Measurements from ENCODE around the gene MEF2A.

MEF2A gene

GRCh38 chr15:99545605-99546004 is 20.2 kb upstream of the MEF2A start:
- H3K36me3 ChIP-seq (ENCODE audit: control insufficient read depth, insufficient read depth, low read length): no peaks in the 10 kb centered on the region
- no peak overlapping the region for H3K4me3 ChIP-seq (ENCODE audit: low read depth, low read length)
- H3K9ac ChIP-seq: no peak overlapping the region
- H2AFZ ChIP-seq: no peak overlapping the region
- no peaks in the 10 kb centered on the region for H3K4me1 ChIP-seq
- TF ChIP-seq CTCF (IDR thresholded peaks at IDR 0.05): no peak
- H3K27ac ChIP-seq: no peak overlapping the region
- no peaks in the 10 kb centered on the region for H3K79me2 ChIP-seq
- H3K27me3 ChIP-seq (ENCODE audit: control insufficient read depth, insufficient read depth, low read length): no peaks in the 10 kb centered on the region
- no peaks in the 10 kb centered on the region for H3K9me3 ChIP-seq (ENCODE audit: control insufficient read depth, low read length)
- no peak overlapping the region for H3K4me2 ChIP-seq (ENCODE audit: low read length)

- no peak for TF ChIP-seq CTCF (IDR thresholded peaks at IDR 0.05)
- H3K9me3 ChIP-seq (ENCODE audit: control insufficient read depth, low read length): no peaks in the 10 kb centered on the region
- no peak overlapping the region for H3K4me3 ChIP-seq (ENCODE audit: low read depth, low read length)
- no peak overlapping the region for H2AFZ ChIP-seq
- no peaks in the 10 kb centered on the region for H3K27me3 ChIP-seq (ENCODE audit: control insufficient read depth, insufficient read depth, low read length)
- no peak overlapping the region for H3K4me2 ChIP-seq (ENCODE audit: low read length)
- no peak overlapping the region for H3K27ac ChIP-seq
- no peaks in the 10 kb centered on the region for H3K36me3 ChIP-seq (ENCODE audit: control insufficient read depth, insufficient read depth, low read length)
- no peak overlapping the region for H3K9ac ChIP-seq
- H3K79me2 ChIP-seq: no peaks in the 10 kb centered on the region
- no peaks in the 10 kb centered on the region for H3K4me1 ChIP-seq
Observed at GRCh38 chr15:99546441-99547100, 19.2 kb upstream of the MEF2A start.

GRCh38 chr15:99547517-99547916 is 18.3 kb upstream of the MEF2A start:
- no peaks in the 10 kb centered on the region for H3K36me3 ChIP-seq (ENCODE audit: control insufficient read depth, insufficient read depth, low read length)

DNA sequence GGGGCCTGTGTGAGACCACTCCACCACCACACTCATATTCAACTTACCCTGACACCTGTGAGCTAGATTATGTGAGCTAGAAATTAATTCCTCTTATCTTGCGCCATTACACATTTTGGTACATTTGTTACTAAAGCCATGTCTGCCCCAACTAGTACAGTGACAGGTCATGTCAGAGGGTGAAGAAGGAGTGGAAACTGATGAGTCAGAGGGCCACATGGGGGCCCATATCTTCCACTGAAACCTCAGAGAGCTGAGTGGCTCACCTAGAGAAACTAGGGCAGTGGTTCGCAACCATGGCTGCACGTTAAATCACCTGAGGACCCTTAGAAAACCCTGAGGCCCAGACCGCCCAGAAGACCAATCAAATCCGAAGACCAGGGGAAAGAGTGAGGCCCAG is 15.7 kb upstream of the MEF2A start:
- no peak overlapping the region for H3K9ac ChIP-seq
- no peaks in the 10 kb centered on the region for H3K4me1 ChIP-seq
- no peaks in the 10 kb centered on the region for H3K79me2 ChIP-seq
- no peaks in the 10 kb centered on the region for H3K36me3 ChIP-seq (ENCODE audit: control insufficient read depth, insufficient read depth, low read length)
- no peak overlapping the region for H3K4me2 ChIP-seq (ENCODE audit: low read length)
- H3K27me3 ChIP-seq (ENCODE audit: control insufficient read depth, insufficient read depth, low read length): no peaks in the 10 kb centered on the region
- H3K27ac ChIP-seq: no peak overlapping the region
- H2AFZ ChIP-seq: no peak overlapping the region
- no peak overlapping the region for H3K4me3 ChIP-seq (ENCODE audit: low read depth, low read length)
- no peak for TF ChIP-seq CTCF (IDR thresholded peaks at IDR 0.05)
- no peaks in the 10 kb centered on the region for H3K9me3 ChIP-seq (ENCODE audit: control insufficient read depth, low read length)

More at GRCh38 chr15:99547517-99547916, 18.3 kb upstream of the MEF2A start:
- Histone ChIP-seq H2AFZ (no peak overlapping the region), H3K4me2 (ENCODE audit: low read length) (no peak overlapping the region), H3K4me3 (ENCODE audit: low read depth, low read length) (no peak overlapping the region), H3K9me3 (ENCODE audit: control insufficient read depth, low read length) (no peaks in the 10 kb centered on the region), H3K4me1 (no peaks in the 10 kb centered on the region), H3K27ac (no peak overlapping the region), H3K9ac (no peak overlapping the region), H3K79me2 (no peaks in the 10 kb centered on the region), H3K27me3 (ENCODE audit: control insufficient read depth, insufficient read depth, low read length) (no peaks in the 10 kb centered on the region)
- no peak for TF ChIP-seq CTCF (IDR thresholded peaks at IDR 0.05)

DNA sequence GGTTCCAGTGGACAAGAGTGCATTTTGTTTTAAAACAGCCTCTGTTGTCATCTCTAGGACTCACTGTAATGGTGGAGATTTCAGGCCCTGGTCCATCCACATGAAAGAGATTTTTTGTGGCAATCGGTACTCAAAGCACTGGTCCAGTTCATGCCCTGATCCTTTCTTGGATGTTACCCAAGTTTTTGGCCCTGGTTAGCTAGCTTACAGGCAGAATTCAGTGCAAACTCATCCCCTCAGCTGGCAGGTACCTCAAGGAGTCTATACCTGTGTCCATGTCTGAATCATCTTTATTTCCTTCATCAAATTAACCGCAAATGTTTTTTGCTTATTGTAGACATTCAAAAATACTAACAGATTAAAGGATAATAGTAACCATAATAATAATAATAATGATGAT is 13.7 kb upstream of the MEF2A start:
- H3K4me1 ChIP-seq: no peaks in the 10 kb centered on the region
- no peaks in the 10 kb centered on the region for H3K36me3 ChIP-seq (ENCODE audit: control insufficient read depth, insufficient read depth, low read length)
- no peaks in the 10 kb centered on the region for H3K9me3 ChIP-seq (ENCODE audit: control insufficient read depth, low read length)
- H3K79me2 ChIP-seq: no peaks in the 10 kb centered on the region
- no peak overlapping the region for H3K9ac ChIP-seq
- H3K27me3 ChIP-seq (ENCODE audit: control insufficient read depth, insufficient read depth, low read length): no peaks in the 10 kb centered on the region
- H3K4me3 ChIP-seq (ENCODE audit: low read depth, low read length): no peak overlapping the region
- no peak overlapping the region for H2AFZ ChIP-seq
- H3K27ac ChIP-seq: no peak overlapping the region
- no peak overlapping the region for H3K4me2 ChIP-seq (ENCODE audit: low read length)
- TF ChIP-seq CTCF (IDR thresholded peaks at IDR 0.05): no peak

All from parathyroid adenoma (tissue), 2 donors.